Suprapubic skin (tissue), 4 donors: ENCODE results near the gene AFM. TPM values are rescaled to one million over a fixed set of nuclear protein-coding genes. Genes with fewer than 3 reads are reported as not detected.

ENCODE experiments used
- DNase-seq, 2 donors: peaks; one replicate each; pipeline ENCODE4 v3.0.0-alpha.2; 2019; ENCODE audit warnings: low spot score in 2 of 2
- H3K27ac ChIP-seq: fragments of 200-600 bp; sonication (generic); one replicate; pipeline ENCODE4 v1.5.1; 2019
- H3K27me3 ChIP-seq: fragments of 200-600 bp; sonication (generic); one replicate; pipeline ENCODE4 v1.5.1; 2019
- H3K36me3 ChIP-seq: fragments of 200-600 bp; sonication (generic); one replicate; pipeline ENCODE4 v1.5.1; 2019
- H3K4me1 ChIP-seq: fragments of 200-600 bp; sonication (generic); one replicate; pipeline ENCODE4 v1.5.1; 2019
- H3K4me3 ChIP-seq: fragments of 200-600 bp; sonication (generic); one replicate; pipeline ENCODE4 v1.5.1; 2019; ENCODE audit warnings: mild to moderate bottlenecking
- H3K9me3 ChIP-seq: fragments of 200-600 bp; sonication (generic); one replicate; pipeline ENCODE4 v1.5.1; 2019
- CTCF ChIP-seq, 2 donors: fragments of 200-600 bp in 1 of 2; fragments of 450-650 bp in 1 of 2; sonication (generic) in 1 of 2; IDR thresholded peaks; one replicate each; pipeline ENCODE4 v1.5.1; 2016 to 2019; ENCODE audit warnings: antibody characterized with exemption in 2 of 2, mild to moderate bottlenecking in 1 of 2, moderate library complexity in 1 of 2
- EP300 ChIP-seq: sonication (generic); formaldehyde crosslinking; IDR thresholded peaks from one replicate; pipeline ENCODE4 v1.6.1; 2017; ENCODE audit warnings: antibody characterized with exemption
- POLR2A ChIP-seq, 2 donors: fragments of 450-650 bp; IDR thresholded peaks; one replicate each; pipeline ENCODE4 v1.6.1; 2017; ENCODE audit warnings: antibody characterized with exemption in 2 of 2, mild to moderate bottlenecking in 2 of 2, moderate library complexity in 2 of 2
- POLR2AphosphoS5 ChIP-seq, 3 donors: sonication (generic); formaldehyde crosslinking; IDR thresholded peaks; one replicate each; pipeline ENCODE4 v1.6.1; 2017; ENCODE audit warnings: antibody characterized with exemption in 3 of 3
- WGBS: methylation state at CpG from one replicate; pipeline ENCODE4 v1.1.5; 2018; 5-methylcytosine and 5-hydroxymethylcytosine counted together
- total RNA-seq, 4 donors: library from RNA; depleted of rRNA; stranded (reverse); fragments of >200 nt; gene quantifications; one replicate each; pipeline ENCODE4 v1.1.0, GENCODE V29; 2016

AFM gene
- total RNA-seq, 4 donors from 2014 or later = not detected

- Histone ChIP-seq H3K9me3 (no peaks in the 10 kb centered on the region), H3K36me3 (no peaks in the 10 kb centered on the region), H3K27me3 (no peaks in the 10 kb centered on the region)
Measured at GRCh38 chr4:73439991-73440390, 41.6 kb upstream of the AFM start.

DNA sequence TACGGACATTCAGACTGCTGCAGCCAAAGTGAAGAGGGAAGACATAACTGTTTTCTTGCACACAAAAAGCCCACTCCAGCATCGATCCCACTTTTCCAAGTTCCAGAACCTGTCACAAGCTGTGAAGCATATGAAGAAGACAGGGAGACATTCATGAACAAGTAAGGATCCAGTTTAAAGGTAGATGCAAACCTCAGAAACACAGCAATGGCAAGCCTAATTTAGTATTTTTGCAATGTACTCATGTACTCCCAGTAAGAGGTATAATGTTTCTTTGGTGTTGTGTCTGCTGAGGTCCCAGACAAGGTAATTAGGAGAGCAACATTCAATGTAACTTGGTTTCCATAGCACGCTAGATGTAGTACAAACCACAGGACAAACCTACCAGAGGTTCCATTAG is 40.9 kb upstream of the AFM start:
- Histone ChIP-seq H3K9me3 (no peaks in the 10 kb centered on the region), H3K4me3 (no peak overlapping the region), H3K27ac (no peak overlapping the region), H3K4me1 (no peaks in the 10 kb centered on the region), H3K36me3 (no peaks in the 10 kb centered on the region), H3K27me3 (no peaks in the 10 kb centered on the region)
- DNase-seq = no peak
- TF ChIP-seq POLR2A (IDR thresholded peaks at IDR 0.05) (no peak), POLR2AphosphoS5 (IDR thresholded peaks at IDR 0.05) (no peak), EP300 (no peak), CTCF (IDR thresholded peaks at IDR 0.05) (no peak)
- WGBS = 92% methylated on average over 3 of the region's 3 CpGs

More at GRCh38 chr4:73439991-73440390, 41.6 kb upstream of the AFM start:
- H3K4me1 ChIP-seq = no peaks in the 10 kb centered on the region
- H3K4me3 ChIP-seq = no peak overlapping the region
- 81% methylated on average over 3 of the region's 3 CpGs for WGBS
- no peak overlapping the region for H3K27ac ChIP-seq
- TF ChIP-seq EP300 (no peak), POLR2AphosphoS5 (IDR thresholded peaks at IDR 0.05) (no peak), POLR2A (IDR thresholded peaks at IDR 0.05) (no peak), CTCF (IDR thresholded peaks at IDR 0.05) (no peak)
- DNase-seq = no peak

GRCh38 chr4:73442275-73442674 is 39.3 kb upstream of the AFM start:
- 45% methylated on average over 5 of the region's 5 CpGs for WGBS
- no peaks in the 10 kb centered on the region for H3K36me3 ChIP-seq
- no peaks in the 10 kb centered on the region for H3K9me3 ChIP-seq
- no peaks in the 10 kb centered on the region for H3K4me1 ChIP-seq
- no peaks in the 10 kb centered on the region for H3K27me3 ChIP-seq
- TF ChIP-seq POLR2A (IDR thresholded peaks at IDR 0.05) (no peak), CTCF (IDR thresholded peaks at IDR 0.05) (no peak), POLR2AphosphoS5 (IDR thresholded peaks at IDR 0.05) (no peak), EP300 (no peak)
- no peak overlapping the region for H3K27ac ChIP-seq
- no peak for DNase-seq
- H3K4me3 ChIP-seq = no peak overlapping the region

DNA sequence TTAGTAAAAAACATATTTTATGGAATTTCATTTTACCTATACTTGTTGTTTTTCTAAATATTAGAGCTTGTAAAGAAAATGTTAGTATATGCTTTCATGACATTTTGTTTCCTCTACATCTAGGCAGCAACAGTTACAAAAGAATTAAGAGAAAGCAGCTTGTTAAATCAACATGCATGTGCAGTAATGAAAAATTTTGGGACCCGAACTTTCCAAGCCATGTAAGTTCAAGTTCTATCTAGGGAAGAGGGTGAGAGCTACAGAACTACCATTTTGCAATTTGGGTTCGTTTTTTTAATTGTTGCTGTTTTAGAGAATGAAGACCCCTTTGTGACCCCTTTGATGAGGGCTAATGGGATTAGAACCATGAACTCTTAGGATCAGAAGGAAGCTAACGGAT is 38.3 kb upstream of the AFM start:
- Histone ChIP-seq H3K27ac (no peak overlapping the region), H3K4me3 (no peak overlapping the region), H3K36me3 (no peaks in the 10 kb centered on the region), H3K4me1 (no peaks in the 10 kb centered on the region), H3K9me3 (no peaks in the 10 kb centered on the region), H3K27me3 (no peaks in the 10 kb centered on the region)
- no peak for DNase-seq
- no peak for TF ChIP-seq EP300
- TF ChIP-seq POLR2A (IDR thresholded peaks at IDR 0.05) = no peak
- TF ChIP-seq CTCF (IDR thresholded peaks at IDR 0.05) = no peak
- no peak for TF ChIP-seq POLR2AphosphoS5 (IDR thresholded peaks at IDR 0.05)
- 80% methylated on average over 3 of the region's 3 CpGs for WGBS

DNA sequence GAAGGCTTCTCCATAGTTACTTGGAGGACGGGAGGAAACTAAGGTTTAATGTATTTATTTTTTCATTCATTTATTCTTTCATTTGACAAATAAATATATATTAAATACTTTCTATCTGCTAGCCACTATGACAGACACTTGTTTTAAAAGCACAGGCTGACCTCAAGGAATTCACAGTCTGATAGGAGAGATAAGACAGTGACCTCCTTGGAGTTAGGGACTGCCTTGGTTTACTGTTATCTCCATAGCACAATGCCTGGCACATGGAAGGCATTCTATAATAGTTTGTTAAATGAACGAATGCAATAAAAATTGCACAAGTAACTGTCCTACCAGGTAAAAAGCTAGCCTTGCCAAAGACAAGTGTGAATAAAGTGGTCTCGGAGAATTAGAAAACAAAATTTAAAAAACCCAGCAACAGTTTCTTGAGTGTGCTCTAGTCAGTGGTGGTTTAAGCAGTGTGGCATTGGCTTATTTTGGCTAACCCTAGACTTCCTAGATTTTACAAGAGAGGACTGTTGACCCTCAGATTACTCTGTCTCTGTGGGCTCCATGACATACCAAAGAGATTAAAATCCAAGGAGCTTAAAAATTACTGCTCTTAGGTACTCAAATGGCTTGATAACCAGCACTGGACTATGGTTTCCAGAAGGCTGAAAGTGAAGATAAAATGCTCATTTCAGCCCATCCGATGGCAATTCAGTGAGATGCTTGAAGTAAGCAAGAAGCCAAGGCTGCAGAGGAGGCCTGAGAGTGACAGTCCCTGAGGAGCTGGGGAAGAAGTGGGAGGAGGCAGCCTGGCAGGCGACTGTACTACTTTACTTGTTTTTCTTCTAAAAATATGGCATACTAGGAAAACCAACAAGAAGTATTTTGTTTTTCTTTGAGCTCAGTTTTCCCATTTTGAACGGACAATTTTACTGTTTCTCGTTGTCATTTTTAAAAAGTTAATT is 35.9 kb upstream of the AFM start:
- no peak overlapping the region for H3K4me3 ChIP-seq
- peaks cover 4% of the 10 kb centered on the region for H3K4me1 ChIP-seq
- H3K9me3 ChIP-seq = no peaks in the 10 kb centered on the region
- H3K36me3 ChIP-seq = no peaks in the 10 kb centered on the region
- WGBS = 85% methylated on average over 7 of the region's 7 CpGs
- no peaks in the 10 kb centered on the region for H3K27me3 ChIP-seq
- no peak for DNase-seq
- no peak overlapping the region for H3K27ac ChIP-seq
- TF ChIP-seq EP300 = no peak
- no peak for TF ChIP-seq POLR2AphosphoS5 (IDR thresholded peaks at IDR 0.05)
- TF ChIP-seq POLR2A (IDR thresholded peaks at IDR 0.05) = no peak
- no peak for TF ChIP-seq CTCF (IDR thresholded peaks at IDR 0.05)
